GM19372 (cell line): Measurements from ENCODE around the gene PGGHG.

ENCODE experiments used
- ATAC-seq: cut with Tn5 transposase; IDR thresholded peaks from one replicate; pipeline ENCODE4 v1.9.1; 2021; ENCODE audit warnings: mild to moderate bottlenecking, low read depth, moderate library complexity; ENCODE audit not compliant: unreplicated experiment

The PGGHG gene

DNA sequence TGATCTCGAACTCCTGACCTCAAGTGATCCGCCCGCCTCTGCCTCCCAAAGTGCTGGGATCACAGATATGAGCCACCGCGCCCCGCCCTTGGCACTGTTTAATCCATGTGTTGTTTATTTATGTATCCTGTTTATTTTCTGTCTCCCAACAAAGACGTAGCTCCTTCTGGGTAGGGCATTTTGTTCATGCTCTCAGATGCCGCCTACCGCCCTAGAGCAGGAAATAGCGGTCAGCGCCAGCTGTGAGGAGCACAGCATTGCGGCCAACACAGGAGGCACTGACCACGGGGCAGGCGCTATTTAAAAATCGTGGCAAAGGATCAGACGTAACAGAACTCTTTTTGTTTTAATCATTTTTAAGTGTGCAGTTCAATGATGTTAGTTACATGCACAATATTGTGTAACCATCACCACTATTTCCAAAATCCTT is 20.2 kb upstream of the PGGHG start:
- ATAC-seq = peak; percentile 36

DNA sequence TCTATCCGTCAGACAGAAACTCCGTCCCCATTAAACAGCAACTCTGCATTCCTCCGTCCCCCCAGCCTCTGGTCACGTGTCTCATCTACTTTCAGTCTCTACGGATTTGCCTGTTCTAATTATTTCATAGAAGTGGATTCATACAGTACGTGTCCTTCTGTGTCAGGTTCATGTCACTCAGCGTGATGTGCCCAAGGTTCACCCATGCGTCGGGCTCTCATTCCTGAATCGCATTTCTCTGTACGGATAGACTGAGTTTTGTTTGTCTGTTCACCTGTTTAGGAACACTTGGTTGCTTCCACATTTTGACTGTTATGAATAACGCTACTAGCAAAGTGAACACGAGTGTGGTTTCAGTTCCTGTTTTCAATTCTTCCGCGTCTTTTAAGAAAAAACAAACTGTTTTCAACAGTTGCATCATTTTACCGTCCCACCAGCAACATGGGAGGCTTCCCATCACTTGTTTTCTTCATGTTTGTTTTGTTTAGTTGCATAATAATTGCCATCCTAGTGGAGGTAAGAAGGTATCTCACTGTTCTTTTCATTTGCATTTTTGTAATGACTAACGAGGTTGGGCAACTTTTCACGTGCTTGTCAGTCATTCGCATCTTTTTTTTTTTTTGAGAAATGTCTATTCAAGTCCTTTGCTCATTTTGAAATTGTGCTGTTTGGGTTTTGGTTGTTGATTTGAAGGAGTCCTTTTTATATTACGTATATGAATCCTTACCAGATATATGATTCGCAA is 19.6 kb upstream of the PGGHG start:
- peak; percentile 57 for ATAC-seq

DNA sequence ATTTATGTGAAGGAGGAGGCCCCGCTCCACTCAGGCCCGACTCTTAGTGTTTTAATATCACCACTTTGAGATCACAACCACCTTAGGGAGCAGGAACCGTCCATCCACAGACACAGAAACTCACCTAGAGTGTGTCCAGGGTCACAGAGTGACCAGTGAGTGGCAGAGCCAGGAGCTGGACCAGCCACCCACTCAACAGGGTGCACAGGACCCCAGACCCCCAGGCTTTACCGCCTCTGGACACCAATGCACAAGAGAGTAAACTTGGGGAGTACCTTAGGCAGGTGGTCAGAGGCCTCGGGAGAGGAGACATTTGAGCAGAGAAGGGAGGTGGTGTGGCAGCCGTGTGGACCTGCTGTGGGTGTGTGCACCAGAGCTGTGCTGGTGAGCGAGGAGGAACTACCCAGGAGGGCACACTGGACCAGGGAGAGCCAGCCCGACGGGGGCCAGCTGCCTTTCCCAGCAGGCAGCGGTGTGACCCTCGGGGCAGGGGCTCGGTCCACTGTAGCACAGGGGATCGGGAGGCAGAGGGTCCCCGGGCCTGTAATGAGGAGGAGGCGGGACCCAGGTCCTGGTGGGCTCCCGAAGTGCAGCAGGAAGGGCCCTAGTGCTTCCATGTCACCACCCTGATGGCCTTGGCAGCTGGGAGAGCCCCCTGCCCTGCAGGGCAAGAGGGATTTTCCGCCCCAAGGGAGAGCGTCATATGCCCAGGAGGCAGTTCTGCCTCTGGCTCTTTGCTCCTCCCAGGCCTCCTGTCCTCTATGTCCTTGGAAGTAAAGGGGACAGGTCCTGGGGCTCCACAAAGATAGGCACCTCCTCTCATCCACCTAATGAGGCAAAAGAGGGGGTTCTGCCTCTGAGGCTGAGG is 18.2 kb upstream of the PGGHG start:
- no peak for ATAC-seq

DNA sequence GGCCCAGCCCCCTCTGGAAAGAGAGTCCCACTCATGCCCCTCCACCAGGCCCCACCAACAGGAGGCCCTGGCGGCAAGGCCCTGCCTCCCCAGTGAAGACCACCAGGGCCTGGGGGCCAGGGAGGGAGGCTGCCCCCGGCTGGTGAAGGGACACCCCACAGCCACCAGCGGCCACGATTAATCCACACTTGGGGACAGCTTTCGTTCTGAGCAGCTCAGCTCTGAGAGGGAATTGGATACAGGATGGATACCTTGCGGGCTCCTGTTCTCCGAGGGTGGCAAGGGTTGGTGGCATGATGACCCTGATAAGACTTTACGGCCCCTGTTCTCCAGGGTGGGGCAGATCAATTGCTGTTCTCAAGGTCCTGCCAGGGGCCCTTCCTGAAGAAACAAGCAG is 17.6 kb upstream of the PGGHG start:
- ATAC-seq = no peak

DNA sequence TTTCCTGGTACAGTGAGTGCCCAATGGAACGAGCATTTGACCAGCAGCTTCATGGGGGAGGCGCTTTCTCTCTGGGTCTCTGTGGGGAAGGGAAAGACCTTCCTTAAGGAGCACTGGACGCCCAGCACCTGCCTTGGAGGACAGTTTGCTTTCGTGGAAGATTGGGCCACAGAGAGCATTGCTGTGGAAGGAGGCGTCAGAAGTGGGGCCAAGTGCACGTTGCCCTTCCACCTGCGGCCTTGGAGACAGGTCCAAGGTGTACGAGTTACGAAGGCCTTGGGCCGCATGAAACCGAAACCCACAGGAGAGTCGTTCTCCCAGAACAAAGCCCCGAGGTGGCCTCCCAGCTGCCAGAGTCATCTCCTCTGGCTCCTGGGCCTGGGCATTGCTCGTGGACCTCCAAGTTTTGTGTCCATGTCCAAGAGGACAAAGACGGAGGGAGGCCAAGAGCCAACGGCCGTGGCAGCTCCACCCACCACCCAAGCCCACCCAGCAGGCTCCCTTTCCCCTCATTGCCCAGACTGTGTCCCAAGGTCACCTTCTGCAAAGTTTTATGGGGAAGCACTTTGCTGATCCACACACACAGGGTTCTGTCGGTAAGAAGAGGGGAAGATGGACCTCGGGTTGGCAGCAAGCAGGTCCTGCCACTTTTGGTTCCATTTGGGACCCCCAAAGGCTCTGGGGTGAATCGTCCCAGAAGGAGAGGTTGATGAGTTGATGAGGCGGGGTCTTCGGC is 16.6 kb upstream of the PGGHG start:
- no peak for ATAC-seq

DNA sequence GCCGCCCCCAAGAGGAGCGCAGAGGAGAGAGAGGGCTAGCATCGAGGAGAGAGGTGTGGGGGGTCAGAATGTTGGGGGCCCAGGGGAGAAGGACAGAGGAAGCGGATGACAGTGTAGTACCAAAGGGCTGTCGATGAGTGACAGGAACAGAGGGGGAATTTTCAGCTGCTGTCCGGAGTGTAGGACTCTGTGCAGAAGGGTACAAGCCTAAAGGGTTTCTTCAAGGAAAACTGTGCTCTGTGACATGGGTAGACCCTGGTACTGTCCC is 16.1 kb upstream of the PGGHG start:
- ATAC-seq = no peak

DNA sequence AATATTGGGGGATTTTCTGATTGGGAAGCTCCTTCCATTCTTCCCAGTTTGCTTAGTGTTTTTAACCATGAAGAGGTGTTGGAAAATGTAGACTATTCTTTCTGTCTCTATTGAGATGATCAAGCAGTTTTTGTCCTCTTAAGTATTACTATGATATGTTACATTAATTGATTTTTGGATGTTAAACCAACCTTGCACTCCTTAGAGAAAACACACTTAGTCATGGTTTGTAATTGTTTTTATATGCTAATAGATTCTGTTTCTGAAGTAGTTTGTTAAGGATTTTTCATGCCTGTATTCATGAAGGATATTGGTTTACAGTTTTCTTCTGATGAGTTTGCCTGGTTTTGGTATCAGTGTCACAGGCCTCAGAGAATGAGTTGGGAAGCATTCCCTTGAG is 12.7 kb upstream of the PGGHG start:
- ATAC-seq = no peak

DNA sequence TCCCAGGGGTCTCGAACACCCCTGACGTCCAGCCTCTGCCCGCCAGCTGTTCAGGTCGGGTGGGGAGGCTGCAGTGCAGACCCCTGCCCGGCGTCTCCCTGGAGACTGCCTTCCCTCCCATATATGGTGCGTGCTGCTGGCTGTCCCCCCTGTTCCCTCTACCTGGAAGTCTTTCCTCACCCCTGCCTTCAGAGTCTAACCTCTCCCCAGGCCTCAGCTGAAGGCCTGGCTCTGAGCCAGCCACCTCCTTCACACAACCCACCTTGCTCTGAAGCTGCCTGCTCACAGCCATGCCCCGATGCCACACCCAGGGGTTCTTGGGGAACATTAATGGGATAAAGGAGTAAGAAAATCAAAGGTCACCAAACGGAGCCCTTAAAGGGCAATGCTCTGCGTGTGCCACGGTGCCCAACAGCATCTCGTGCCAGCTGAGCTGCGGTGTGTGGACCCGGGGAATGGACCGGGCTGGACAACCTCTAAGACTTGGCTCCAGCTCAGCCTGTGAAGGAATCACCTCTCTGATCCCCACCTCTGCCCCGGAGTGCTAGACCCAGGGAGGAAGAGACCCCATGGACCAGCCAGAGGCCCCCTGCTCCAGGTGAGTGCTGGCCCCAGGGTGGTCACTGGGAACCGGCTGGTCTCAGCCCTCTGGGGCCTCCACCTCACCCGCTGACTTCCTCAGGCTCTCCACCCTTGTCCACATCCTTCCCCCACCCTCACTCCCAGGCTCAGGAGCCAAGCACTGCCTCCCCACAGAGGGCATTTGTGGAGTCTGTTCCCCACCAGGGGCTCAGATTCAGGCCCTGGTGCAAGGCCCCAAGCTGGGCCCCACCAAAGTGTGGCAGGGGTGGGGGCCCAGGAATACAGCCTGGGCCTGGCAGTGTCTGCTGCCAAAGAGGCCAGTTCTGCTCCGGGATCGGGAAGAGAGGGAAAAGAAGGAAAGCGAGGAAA is 10.7 kb upstream of the PGGHG start, which contains the start of gene NLRP6:
Gene NLRP6, plus strand, starts transcription at position 407 of the 951 bp plus-strand sequence. Its CDS starts 163 bp downstream, at position 570.
- ATAC-seq = no peak

DNA sequence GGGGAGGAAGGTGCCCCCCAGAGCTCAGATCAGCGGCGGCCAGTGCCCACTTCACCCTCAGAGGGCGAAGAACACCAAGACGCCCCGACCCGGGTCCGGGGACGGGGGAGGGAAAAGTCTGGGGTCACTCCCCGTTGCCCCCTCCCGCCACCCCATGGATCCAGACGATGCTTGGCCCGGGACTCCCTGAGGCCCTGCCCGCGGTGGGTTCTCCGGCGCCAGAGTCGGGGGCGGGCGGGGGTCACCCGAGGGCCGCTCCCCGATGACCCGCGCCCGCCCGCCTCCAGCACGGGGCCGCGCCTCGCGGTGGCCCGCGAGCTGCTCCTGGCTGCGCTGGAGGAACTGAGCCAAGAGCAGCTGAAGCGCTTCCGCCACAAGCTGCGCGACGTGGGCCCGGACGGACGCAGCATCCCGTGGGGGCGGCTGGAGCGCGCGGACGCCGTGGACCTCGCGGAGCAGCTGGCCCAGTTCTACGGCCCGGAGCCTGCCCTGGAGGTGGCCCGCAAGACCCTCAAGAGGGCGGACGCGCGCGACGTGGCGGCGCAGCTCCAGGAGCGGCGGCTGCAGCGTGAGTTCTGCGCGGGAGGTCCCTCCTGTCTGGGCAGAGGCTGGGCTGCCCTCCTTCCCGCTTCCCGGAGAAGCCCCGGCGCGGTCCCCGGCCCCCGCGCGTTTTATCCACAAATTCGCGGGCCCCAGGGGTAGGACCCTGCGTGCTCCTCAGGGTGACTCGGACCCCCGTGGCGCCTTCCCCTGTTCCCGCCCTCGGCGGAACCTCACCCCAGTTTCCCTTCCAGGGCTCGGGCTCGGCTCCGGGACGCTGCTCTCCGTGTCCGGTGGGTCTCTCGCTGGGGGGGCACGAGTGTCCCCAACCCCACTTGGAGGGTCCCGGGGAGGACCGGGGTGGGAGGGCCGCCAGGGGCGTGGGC is 9.6 kb upstream of the PGGHG start:
- no peak for ATAC-seq

DNA sequence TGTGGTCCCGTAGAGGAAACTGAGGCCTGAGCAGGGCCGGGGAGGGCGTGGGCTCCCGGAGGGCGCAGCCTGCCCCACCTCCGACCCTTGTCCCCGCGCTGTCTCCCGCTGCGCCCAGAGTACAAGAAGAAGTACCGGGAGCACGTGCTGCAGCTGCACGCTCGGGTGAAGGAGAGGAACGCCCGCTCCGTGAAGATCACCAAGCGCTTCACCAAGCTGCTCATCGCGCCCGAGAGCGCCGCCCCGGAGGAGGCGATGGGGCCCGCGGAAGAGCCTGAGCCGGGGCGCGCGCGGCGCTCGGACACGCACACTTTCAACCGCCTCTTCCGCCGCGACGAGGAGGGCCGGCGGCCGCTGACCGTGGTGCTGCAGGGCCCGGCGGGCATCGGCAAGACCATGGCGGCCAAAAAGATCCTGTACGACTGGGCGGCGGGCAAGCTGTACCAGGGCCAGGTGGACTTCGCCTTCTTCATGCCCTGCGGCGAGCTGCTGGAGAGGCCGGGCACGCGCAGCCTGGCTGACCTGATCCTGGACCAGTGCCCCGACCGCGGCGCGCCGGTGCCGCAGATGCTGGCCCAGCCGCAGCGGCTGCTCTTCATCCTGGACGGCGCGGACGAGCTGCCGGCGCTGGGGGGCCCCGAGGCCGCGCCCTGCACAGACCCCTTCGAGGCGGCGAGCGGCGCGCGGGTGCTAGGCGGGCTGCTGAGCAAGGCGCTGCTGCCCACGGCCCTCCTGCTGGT is 8.8 kb upstream of the PGGHG start:
- ATAC-seq = no peak

DNA sequence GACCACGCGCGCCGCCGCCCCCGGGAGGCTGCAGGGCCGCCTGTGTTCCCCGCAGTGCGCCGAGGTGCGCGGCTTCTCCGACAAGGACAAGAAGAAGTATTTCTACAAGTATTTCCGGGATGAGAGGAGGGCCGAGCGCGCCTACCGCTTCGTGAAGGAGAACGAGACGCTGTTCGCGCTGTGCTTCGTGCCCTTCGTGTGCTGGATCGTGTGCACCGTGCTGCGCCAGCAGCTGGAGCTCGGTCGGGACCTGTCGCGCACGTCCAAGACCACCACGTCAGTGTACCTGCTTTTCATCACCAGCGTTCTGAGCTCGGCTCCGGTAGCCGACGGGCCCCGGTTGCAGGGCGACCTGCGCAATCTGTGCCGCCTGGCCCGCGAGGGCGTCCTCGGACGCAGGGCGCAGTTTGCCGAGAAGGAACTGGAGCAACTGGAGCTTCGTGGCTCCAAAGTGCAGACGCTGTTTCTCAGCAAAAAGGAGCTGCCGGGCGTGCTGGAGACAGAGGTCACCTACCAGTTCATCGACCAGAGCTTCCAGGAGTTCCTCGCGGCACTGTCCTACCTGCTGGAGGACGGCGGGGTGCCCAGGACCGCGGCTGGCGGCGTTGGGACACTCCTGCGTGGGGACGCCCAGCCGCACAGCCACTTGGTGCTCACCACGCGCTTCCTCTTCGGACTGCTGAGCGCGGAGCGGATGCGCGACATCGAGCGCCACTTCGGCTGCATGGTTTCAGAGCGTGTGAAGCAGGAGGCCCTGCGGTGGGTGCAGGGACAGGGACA is 8.0 kb upstream of the PGGHG start:
- ATAC-seq = no peak

DNA sequence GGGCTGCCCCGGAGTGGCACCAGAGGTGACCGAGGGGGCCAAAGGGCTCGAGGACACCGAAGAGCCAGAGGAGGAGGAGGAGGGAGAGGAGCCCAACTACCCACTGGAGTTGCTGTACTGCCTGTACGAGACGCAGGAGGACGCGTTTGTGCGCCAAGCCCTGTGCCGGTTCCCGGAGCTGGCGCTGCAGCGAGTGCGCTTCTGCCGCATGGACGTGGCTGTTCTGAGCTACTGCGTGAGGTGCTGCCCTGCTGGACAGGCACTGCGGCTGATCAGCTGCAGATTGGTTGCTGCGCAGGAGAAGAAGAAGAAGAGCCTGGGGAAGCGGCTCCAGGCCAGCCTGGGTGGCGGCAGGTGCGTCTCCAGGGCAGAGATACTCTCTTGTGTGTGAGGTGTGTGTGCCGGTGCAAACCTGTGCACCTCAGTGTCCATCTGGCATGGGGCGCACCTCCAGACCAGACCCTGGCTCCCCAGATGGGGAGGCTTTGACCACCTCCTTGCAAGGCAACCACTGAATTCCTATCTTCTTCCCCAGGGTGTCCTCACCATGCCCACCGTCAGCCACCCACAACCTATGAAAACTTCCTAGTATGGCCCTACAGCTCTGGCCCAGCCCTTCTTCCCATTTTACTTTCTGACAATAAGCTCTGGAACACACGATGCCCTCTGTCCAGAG is 7.3 kb upstream of the PGGHG start:
- ATAC-seq = no peak

DNA sequence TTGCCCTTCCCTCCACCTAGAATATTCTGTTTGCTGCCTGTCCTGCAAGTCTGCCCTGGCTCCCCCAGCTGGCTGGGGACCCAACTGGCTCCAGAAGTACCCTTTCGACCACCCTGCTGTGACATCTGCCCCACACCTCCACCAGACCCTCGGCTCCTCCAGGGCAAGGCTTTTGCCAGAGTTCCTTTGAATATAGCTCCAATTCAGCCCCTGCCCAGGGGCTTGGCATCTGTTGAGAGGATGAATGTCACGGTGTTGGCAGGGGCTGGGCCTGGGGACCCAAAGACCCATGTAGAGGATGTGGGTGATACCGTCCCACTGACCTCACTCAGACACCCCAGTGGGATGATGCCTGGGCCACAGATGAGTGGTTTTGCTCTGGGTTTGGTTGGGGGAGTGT is 6.8 kb upstream of the PGGHG start:
- ATAC-seq = no peak

DNA sequence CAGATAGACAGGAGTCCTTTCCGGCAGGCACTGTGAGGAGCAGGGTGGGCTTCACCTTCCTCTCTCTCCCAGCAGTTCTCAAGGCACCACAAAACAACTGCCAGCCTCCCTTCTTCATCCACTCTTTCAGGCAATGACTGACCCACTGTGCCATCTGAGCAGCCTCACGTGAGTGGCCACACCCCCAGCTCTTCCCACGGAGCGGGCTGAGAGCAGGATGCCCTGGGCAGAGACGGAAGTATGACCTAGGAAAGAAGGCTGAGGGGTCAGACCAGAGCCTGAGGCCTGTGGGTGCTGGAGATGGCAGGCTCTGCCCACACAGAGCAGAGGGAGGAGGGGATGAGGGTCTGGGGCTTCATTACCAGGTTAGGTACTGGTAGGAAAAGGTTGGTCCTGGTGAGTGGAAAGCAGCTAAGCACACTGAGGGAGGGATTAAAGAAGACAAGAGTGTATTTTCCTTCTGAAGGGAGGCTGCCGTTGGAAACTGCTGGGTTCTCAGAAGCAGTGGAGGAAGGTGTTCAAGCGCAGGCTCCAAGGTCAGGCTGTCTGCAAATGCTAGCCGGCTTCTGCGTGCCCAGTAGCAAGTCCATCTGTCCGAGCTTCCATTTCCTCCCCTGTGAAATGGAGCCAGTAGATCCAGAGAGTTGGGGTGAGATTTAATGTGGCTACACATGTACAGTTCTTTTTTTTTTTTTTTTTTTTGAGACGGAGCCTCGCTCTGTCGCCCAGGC is 6.1 kb upstream of the PGGHG start:
- ATAC-seq = no peak

DNA sequence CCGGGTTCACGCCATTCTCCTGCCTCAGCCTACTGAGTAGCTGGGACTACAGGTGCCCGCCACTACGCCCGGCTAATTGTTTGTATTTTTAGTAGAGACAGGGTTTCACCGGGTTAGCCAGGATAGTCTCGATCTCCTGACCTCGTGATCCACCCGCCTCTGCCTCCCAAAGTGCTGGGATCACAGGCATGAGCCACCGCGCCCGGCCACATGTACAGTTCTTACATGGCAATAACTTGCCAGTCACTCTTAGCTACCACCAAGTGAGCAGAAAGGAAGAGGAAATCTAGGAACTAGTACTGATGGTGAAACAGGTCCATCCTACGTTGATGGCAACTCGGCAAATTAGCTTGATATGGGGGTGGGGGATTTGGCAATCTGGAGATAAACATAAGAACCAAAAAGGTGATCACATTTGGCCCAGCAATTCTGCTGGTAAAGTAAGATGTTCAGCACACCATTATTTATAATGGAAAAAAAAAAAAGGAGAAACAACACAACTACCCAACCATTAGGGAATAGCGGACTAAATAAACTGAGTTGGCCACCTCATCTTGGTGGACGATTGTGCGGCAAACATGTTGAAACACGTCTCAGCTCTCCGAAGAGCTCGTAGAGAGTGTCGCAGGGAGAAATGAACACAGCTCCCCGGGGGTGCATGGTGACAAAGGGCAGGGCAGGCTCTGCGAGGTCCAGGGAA is 5.4 kb upstream of the PGGHG start:
- no peak for ATAC-seq
